HG03097 (cell line): ENCODE data around the gene CRACDL.

ENCODE experiments used
- ATAC-seq: cut with Tn5 transposase; IDR thresholded peaks from one replicate; pipeline ENCODE4 v1.9.1; 2021; ENCODE audit not compliant: unreplicated experiment, low FRiP score

CRACDL gene

DNA sequence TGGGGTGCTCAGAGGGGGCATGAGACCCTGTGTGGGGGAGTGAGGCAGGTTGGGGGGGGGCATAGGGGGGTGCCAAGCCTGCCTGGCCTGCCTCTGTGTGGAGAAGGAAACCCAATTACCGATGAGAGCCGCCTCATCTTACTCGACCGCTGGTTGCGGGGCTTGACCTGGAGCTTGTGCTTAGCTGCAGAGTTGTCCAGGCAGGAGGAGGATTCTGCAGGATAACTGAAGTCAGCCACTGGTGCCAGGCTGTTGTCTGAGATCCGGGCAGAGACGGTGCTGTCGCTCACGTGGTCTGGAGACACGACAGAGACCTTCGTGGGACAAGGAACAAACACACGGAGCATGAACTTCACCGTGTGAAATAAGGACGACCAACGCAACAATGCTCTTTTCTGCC is 109.2 kb downstream of the CRACDL start:
- no peak for ATAC-seq

- no peak for ATAC-seq
Observed at GRCh38 chr2:98825858-98826257, 110.2 kb downstream of the CRACDL start.

DNA sequence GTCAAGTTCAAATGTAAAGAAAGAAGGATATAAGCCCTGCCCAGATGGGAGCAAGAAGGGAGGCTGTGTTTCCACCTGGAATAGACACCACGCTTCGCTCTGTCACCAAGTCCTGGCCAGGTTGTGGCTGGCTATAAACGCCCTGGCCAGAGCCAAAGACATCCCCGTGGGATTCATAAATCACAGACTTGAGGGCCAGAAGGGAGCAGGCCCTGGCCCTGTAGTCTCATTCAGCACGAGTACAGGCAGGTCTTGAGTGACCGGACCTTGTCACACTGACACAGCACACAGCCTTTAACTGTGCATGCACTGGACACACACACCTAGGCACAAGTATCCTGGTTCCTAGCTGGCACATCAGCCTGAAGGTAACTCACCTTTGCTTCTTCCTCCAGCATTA is 110.6 kb downstream of the CRACDL start:
- ATAC-seq: no peak

- ATAC-seq: no peak
Observed at GRCh38 chr2:98825020-98825350, 111.0 kb downstream of the CRACDL start.

DNA sequence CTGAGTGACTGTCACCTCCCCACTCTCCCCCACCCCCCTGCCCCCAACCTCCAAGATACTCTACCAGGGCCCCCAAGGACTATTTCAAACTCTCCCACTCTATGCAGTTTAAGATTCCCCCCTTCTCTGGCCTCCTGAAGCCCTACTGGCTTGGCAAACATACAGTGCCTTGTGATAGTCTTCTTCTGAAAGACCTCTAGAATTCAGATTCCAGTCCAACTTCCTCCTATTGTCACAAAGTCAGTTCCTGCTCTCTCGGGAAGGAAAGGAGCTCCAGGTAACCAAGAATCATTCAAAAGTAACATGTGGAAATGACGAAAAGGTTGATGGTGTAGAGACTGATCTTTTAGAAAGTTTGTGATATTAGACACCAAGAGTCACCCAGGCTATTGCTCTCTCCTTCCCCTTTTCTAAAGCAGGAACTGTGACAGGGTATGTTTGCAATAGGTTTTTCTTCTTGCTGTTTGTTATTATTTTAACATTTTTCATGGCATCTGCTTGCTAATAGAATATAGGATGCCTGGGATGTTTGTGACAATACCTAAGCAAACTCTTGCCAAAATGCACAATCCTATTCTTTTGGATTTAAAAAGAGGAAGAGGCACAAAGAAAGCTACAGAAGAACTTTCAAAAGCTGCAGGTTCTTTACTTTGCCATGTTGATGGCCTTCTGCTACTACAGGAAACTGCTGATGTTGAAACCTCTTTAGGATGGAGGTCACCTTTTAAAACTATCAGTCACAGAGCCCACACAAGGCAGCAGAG is 111.6 kb downstream of the CRACDL start:
- ATAC-seq: no peak

DNA sequence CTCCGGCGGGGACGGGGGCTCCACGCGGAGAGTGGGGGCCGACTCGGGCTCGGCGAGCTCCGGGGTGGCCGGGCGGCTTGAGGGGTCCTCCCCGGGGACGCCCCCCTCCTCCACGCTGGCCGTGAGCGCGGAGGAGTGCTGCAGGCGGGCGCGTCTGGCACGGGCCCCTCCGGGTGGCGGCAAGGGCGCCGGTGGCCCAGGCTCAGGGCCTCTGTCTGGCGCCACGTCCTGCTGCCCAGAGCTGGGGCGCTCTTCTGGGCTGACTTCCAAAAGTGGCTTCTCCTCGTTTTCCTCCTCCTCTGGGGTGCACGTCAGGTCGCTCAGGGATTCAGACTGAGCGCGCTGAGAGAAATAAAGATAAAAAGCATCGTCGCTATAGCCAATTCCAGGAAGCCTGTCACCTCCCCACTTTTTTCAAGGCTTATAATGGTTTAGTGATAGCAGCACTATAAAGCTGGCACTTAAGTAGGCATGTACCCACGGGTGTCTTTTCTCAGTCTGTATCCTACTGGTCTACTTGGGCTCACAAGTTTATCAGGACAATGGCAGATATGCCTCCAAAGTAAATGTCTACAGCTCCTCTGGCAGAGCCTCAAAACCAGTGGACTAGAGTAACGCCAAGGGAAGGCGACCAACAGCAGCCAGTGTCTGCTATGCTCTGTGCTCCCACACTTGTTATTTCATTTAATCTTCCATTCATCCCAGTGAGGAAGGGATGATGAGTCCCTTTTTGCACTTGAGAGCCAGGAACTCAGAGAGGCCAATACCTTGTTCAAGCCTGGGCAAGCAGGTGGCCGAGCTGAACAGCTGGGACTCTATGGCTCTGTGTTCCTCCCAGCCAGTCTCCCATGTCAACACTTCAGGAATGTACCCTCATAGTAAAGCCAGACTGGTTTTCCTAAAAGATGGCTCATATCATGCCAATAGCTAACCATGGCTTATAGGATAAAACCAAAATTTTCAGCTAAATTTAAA is 112.5 kb downstream of the CRACDL start:
- ATAC-seq: no peak

DNA sequence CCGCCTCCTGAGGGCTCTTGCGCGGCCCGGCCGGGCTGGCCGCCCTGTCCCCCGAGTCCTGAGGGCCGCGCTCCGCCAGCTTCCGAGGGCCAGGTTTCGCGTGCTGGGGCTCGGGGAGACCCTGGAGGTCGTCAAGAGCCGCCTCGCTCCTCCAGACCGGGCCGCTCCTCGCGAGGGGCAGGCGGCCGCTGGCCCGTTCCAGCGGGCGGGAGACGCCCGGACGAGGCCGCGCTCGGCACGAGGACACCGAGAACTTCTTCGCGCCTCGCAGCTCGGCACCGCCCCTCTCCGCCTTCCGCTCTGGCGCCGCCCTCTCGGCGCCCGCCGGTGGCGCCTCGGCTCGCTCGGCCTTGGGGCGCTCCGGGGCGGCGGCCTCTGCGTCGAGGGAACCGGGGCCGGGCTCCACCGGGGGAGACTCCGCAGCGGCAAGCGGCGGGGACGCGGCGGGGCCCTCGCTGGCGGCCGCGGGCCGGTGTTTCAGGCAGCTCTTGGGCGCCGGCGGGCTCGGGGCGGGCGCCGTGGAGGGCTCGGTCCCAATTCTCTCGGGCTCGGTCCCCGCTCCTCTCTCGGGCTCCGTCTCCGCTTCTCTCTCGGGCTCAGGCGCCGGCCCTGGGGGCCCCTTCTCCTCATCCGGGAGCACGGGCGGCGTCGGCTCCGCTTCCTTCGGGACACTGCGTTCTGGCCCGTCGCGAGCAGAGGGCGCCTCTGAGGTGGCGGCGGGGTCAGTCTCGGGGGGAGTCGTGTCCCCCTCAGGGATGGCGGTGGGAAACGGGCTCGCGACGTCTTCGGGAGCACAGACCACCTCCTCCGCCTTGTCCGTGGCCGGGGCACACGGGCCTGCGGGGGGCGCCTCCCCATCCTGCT is 113.5 kb downstream of the CRACDL start:
- ATAC-seq: no peak

DNA sequence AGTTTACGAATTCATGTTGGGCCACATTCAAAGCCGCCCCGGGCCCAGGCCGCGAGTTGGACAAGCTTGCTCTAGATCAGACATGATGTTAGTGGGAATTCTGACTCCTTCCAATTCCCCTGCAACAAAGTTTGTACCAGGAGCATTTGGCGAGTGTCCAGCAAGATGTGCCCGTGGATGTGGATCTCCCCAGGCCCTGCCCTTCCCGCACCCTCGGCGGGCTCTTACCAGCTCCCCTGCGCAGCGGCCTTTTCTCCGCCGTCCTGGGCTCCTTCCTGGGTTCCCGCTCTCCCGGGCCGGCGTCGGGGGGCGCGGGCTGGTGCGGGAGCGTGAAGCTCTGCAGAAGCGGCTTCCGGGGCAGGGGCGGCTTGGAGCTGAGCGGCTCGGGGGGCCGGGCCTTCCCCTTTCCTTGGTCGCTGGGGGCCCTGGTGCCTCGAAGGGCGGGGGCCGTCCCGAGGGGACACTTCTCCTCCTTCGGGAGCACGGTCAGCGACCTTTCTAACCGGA is 114.3 kb downstream of the CRACDL start:
- ATAC-seq: no peak

DNA sequence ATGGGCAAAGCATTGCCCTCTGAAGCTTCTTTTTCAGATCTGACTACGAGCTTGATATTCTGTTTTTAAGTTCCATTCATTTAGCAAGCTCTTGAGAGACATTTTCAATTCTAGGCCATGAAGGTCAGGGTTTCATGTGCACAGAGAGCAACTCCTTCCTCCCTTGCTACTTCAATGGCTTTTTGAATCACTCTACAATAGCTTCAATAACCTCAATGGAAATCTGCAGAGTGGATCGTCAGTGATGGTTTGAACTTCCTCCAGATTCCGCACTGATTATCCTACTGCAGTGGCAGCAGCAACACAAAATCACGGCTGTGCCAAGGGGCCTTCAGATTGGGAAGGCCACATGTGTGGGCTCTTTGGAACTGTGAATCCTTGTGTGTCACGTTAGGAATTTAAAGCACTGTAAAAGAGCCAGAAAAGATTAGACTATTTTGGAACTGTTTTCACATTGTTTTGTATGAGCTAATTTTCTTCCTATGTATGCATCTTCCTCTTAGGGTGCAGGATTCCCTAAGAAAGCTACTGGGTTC is 116.7 kb downstream of the CRACDL start:
- no peak for ATAC-seq

GRCh38 chr2:98818164-98818563 is 117.9 kb downstream of the CRACDL start:
- ATAC-seq: no peak

- ATAC-seq: no peak
Observed at GRCh38 chr2:98816281-98816680, 119.7 kb downstream of the CRACDL start.

GRCh38 chr2:98815795-98816194 is 120.2 kb downstream of the CRACDL start:
- ATAC-seq: no peak

DNA sequence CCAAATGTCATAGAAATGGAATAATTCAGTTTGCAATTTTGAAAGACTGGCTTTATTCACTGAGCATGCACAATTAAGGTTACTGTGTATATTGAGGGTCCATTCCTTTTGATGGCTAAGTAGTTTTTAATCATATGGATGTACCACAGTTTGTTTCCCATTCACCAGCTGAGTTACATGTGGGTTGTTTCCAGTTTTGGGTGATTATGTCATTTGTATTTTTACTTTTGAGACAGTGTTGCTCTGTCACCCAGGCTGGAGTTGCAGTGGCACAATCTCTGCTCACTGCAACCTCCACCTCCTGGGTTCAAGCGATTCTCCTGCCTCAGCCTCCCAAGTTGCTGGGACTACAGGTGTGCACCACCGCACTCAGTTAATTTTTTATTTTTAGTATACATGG is 124.3 kb downstream of the CRACDL start:
- no peak for ATAC-seq

- ATAC-seq: no peak
Observed at GRCh38 chr2:98810588-98810928, 125.5 kb downstream of the CRACDL start.

DNA sequence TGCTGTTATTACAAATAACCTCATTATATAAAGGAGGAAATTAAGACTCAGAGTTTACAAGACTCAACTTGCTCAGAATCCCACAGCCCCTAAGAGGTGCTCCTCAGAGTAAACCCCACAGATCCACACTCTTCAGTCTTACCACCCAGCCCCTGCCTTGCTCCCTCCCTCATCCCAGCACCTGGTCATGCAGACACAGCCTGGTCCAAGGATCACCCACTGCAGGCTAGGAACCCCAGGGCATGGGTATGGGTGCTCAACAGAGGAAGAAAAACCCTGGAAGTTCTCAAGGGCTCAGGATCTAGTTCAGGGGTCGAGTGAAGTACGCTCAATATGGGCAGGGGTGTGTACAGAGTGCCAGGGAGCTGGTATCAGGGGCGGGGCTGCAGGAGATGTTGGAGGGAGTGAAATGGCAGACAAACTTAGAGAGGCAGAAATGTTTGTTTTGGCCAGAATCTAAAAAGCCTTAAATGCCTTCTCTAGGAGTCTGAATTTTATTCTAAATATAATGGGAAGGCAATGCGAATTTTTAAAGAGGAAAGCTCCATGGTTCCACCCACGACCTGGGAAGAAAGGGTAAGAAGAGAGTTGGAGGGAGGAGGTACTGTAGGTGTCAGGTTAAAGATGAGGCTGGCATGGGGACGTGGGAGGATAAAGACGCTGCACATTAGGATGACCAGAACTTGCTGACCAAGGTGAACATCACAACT is 126.0 kb downstream of the CRACDL start:
- ATAC-seq: no peak

DNA sequence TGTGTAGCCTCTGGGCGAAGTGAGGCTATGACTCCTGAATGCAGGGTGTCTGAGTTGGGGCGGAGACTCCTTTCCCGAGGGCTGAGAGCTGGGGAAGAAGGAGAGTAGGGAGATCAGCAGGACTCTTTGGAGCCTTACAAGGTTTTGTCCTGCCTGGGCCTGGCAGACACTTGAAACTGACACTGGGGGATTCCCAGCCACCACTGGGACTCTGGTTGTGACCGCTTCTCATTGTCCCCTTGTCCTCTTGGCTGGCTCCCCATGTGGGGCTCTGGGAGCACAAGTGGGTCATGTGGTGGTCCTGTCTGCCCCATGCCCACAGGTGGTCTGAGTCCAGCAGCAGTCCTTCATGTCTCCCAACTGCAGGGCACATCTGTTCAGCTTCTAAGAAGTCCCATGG is 126.9 kb downstream of the CRACDL start:
- no peak for ATAC-seq

- ATAC-seq: no peak
Observed at GRCh38 chr2:98808546-98808945, 127.5 kb downstream of the CRACDL start.

GRCh38 chr2:98807929-98808328 is 128.1 kb downstream of the CRACDL start:
- no peak for ATAC-seq

GRCh38 chr2:98807221-98807620 is 128.8 kb downstream of the CRACDL start:
- ATAC-seq: no peak

DNA sequence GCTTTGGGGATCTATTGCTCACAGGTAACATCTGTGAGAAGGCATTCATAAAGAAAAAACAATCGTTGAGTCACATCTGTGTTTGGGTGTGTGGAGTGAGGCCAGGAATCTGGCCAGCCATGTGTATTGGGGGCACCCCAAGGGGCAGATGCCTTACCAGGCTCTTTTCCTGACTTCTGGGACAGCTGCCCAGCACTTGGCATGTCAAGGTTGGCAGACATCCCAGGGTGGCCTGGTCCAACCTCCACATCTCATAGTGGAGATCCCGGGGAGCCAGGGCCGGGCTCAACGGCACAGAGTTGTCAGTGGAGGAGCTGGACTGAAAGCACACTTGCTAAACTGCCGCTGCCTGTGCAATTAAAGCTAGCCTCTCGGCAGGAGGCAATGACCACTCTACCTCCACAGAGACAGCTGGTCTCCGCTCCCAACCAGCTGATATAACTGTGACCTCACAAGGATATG is 129.8 kb downstream of the CRACDL start:
- no peak for ATAC-seq
